Measurements from ENCODE around the gene SLC16A7. TPM values are rescaled to one million over a fixed set of nuclear protein-coding genes. Genes with fewer than 3 reads are reported as not detected.

Gene SLC16A7
- total and polyA plus RNA-seq, 2 of the 8 experiments (the other 6 are each of a cell fraction or from before 2014, with no cell fraction given): 0.74 to 4.3 TPM

DNA sequence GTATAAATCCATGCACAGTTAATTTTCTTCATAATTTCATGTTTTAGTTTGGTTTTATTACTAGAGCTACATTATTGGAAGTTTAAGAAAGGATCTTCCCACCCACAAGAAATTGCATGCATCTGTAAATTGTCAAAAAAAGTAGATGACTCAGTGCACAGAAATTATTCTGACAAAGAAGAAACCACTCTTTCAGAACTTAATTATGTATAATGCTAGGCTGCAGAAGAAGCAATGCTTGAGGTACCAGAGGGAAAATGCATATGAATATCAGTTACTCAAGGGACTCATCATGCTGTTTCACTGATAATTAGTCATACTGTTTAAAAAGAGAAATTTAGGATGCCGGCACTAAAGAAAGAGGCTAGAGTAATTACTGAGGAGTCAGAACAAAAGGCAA lies 147.0 kb downstream of the SLC16A7 start:
- Histone ChIP-seq H3K79me1 (ENCODE audit: low read depth, low read length) (no peaks in the 10 kb centered on the region), H2AFZ (ENCODE audit: low read length) (no peak overlapping the region), H3K56ac (replicated peaks; ENCODE audit: insufficient read length, low read depth, low read length) (no peak overlapping the region), H3K18ac (ENCODE audit: extremely low read depth, low read length) (no peak overlapping the region), H2BK20ac (ENCODE audit: low read length) (no peak overlapping the region), H4K8ac (ENCODE audit: extremely low read depth, insufficient read depth, low read length) (no peak overlapping the region), H3K4me1 (replicated peaks in 1 of 4; ENCODE audit: control insufficient read depth in 3 of 4, insufficient read depth in 4 of 4, low read length in 3 of 4) (no peaks in the 10 kb centered on the region), H3K23ac (ENCODE audit: insufficient read length) (no peak overlapping the region), H2AK5ac (ENCODE audit: low read depth, low read length) (no peak overlapping the region), H4K20me1 (replicated peaks in 1 of 2; ENCODE audit: control insufficient read depth in 1 of 2, insufficient read depth in 2 of 2, low read length in 2 of 2) (no peaks in the 10 kb centered on the region), H4K91ac (replicated peaks; ENCODE audit: insufficient read length, low read length) (no peak overlapping the region), H3K14ac (ENCODE audit: insufficient read length) (no peak overlapping the region), H2BK120ac (replicated peaks; ENCODE audit: low read depth, low read length) (no peak overlapping the region), H3K27me3 (replicated peaks in 1 of 4; ENCODE audit: control insufficient read depth in 3 of 4, extremely low read depth in 1 of 4, insufficient read depth in 3 of 4, low read length in 3 of 4) (no peaks in the 10 kb centered on the region), H3K4me2 (ENCODE audit: insufficient read depth in 1 of 2, low read depth in 2 of 2, low read length in 2 of 2) (no peak overlapping the region), H3K9ac (replicated peaks in 1 of 4; ENCODE audit: extremely low read depth in 1 of 4, low read depth in 3 of 4, low read length in 3 of 4) (no peak overlapping the region), H3K36me3 (ENCODE audit: control insufficient read depth in 2 of 4, insufficient read depth in 4 of 4, low read length in 3 of 4) (no peaks in the 10 kb centered on the region), H3K27ac (ENCODE audit: low read depth, low read length) (no peak overlapping the region), H3K4ac (replicated peaks; ENCODE audit: insufficient read length, low read depth, low read length) (no peak overlapping the region), H3K23me2 (ENCODE audit: low read depth, low read length) (no peaks in the 10 kb centered on the region), H2BK15ac (ENCODE audit: low read length) (no peak overlapping the region), H2BK5ac (ENCODE audit: low read depth, low read length) (no peak overlapping the region), H3K79me2 (ENCODE audit: control insufficient read depth in 1 of 2, insufficient read depth in 2 of 2, low read length in 2 of 2) (no peaks in the 10 kb centered on the region), H3K9me3 (ENCODE audit: insufficient read depth in 2 of 2, low read depth in 1 of 2, low read length in 1 of 2) (no peaks in the 10 kb centered on the region), H2BK12ac (ENCODE audit: low read depth, low read length) (no peak overlapping the region), H3K4me3 (ENCODE audit: extremely low read depth in 1 of 4, insufficient read depth in 2 of 4, low read depth in 3 of 4, low read length in 4 of 4) (no peak overlapping the region), H4K5ac (ENCODE audit: insufficient read length, low read depth, low read length) (no peak overlapping the region)
- ChIA-PET POLR2A (ENCODE audit: partially characterized antibody) (no interaction called here), CTCF (ENCODE audit: partially characterized antibody) (no interaction called here)
- DNase-seq (ENCODE audit: low read depth in 1 of 2, low spot score in 2 of 2) (no peak), FAIRE-seq (no peak)
- 81% methylated on average over 1 of the region's 1 CpG; no CpG with 5 or more reads in 1 of the 2 experiments for WGBS, 2 experiments (ENCODE audit: extremely low coverage in 1 of 2, insufficient coverage in 1 of 2, insufficient read length in 1 of 2, insufficient replicate concordance in 2 of 2, low coverage in 1 of 2, low lambda C conversion rate in 2 of 2, missing lambda C conversion rate in 1 of 2)
- TF ChIP-seq TEAD4 (IDR thresholded peaks at IDR 0.05; ENCODE audit: low read depth, low read length): no peak

All from H1 (cell line).